ENCODE measurements around the gene BDH1. TPM values are rescaled to one million over a fixed set of nuclear protein-coding genes. Genes with fewer than 3 reads are reported as not detected.

The BDH1 gene
- total RNA-seq, 1 donor from 2014 or later: 12.4 TPM

GRCh38 chr3:197493049-197493448 lies 62.7 kb downstream of the BDH1 start:
- Histone ChIP-seq H3K9me3 (no peaks in the 10 kb centered on the region), H3K27me3 (ENCODE audit: low read depth) (no peaks in the 10 kb centered on the region), H3K36me3 (no peaks in the 10 kb centered on the region), H3K4me3 (no peak overlapping the region), H3K27ac (no peak overlapping the region), H3K4me1 (no peaks in the 10 kb centered on the region)
- ATAC-seq: no peak
- no peak for TF ChIP-seq CTCF (IDR thresholded peaks at IDR 0.05)
- intact Hi-C loops (cut with DNase I): no loop called here
- DNase-seq: no peak

DNA sequence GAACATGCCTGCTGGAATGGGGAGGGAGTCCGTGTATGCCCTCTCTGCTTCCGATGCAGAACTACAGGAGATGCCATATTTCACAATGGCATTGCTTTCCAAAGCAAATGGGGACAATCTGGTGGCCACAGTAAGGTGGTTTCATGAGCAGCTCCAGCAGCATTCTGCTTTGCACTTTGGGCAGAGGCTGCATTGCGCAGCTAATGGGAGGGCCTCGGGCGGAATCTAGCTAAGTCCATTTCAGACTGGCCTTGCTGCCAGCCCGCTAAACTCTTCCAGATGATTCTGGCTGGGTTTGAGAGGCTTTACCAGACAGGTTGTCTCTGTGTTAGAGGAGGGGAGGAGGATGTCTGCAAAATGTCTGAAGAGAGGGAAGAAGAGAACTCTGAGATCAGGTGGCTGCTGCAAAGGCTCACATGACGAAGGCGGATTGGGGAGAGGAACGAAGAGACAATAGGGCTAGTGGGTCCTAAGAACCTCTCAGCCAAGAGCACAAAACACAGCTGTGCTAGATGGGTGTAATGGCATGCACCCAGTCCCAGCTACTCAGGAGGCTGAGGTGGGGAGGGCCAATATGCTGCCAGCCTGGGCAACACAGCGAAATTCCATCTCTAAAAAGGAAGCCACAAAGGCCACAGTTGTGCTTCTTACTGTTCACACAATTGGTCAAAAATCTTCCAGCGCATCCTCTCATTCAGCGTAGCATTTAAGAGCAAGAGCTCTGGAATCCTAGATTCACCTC lies 63.7 kb downstream of the BDH1 start:
- ATAC-seq: no peak
- Histone ChIP-seq H3K4me3 (no peak overlapping the region), H3K36me3 (no peaks in the 10 kb centered on the region), H3K9me3 (no peaks in the 10 kb centered on the region), H3K4me1 (no peaks in the 10 kb centered on the region), H3K27me3 (ENCODE audit: low read depth) (no peaks in the 10 kb centered on the region), H3K27ac (no peak overlapping the region)
- no peak for TF ChIP-seq CTCF (IDR thresholded peaks at IDR 0.05)
- intact Hi-C loops (cut with DNase I): no loop called here
- DNase-seq: no peak

- H3K27ac ChIP-seq: no peak overlapping the region
- intact Hi-C loops (cut with DNase I): no loop called here
- H3K4me1 ChIP-seq: no peaks in the 10 kb centered on the region
- no peak overlapping the region for H3K4me3 ChIP-seq
- H3K27me3 ChIP-seq (ENCODE audit: low read depth): no peaks in the 10 kb centered on the region
- H3K36me3 ChIP-seq: no peaks in the 10 kb centered on the region
- no peak for DNase-seq
- H3K9me3 ChIP-seq: no peaks in the 10 kb centered on the region
- ATAC-seq: no peak
- no peak for TF ChIP-seq CTCF (IDR thresholded peaks at IDR 0.05)
These were observed 64.3 kb downstream of the BDH1 start for GRCh38 chr3:197491478-197491877.

GRCh38 chr3:197490098-197491058 lies 65.4 kb downstream of the BDH1 start:
- DNase-seq (peak; percentile 57), ATAC-seq (peak; percentile 71 to 76)
- Histone ChIP-seq H3K27ac (peak overlapping the region; percentile 51), H3K4me1 (no peaks in the 10 kb centered on the region), H3K36me3 (no peaks in the 10 kb centered on the region), H3K4me3 (no peak overlapping the region), H3K27me3 (ENCODE audit: low read depth) (no peaks in the 10 kb centered on the region), H3K9me3 (no peaks in the 10 kb centered on the region)
- no peak for TF ChIP-seq CTCF (IDR thresholded peaks at IDR 0.05)
- intact Hi-C loops (cut with DNase I): no loop called here

DNA sequence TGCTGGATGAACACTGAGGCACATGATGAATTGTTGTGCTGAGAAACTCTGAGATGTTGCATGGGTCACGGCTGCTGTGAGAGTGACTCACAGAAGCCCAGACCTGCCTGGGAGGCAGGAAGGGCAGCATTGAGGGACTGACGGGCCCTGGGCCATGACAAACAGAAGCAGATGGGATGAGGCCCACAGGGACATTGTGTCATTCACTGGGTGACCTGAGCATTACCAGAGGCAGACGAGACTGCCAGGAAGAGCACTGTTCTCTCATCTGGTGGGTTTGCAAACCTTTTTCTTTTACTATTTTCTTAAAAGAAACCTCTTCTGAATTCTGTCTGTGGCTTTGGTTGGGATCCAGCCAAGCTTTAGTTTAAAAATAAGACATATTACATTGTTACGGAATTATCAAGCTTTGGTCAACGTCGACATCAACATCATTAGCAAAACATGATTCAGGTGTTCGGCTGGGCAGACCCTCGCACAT lies 67.8 kb downstream of the BDH1 start:
- intact Hi-C loops (cut with DNase I): no loop called here
- TF ChIP-seq CTCF (IDR thresholded peaks at IDR 0.05): no peak
- Histone ChIP-seq H3K27ac (no peak overlapping the region), H3K27me3 (ENCODE audit: low read depth) (no peaks in the 10 kb centered on the region), H3K4me3 (no peak overlapping the region), H3K4me1 (no peaks in the 10 kb centered on the region), H3K9me3 (no peaks in the 10 kb centered on the region), H3K36me3 (no peaks in the 10 kb centered on the region)
- DNase-seq (no peak), ATAC-seq (peak in 1 of 2 donors; percentile 42)
